Neural cell (in vitro differentiated cells): ENCODE data around the gene HIVEP1. TPM values are rescaled to one million over a fixed set of nuclear protein-coding genes. Genes with fewer than 3 reads are reported as not detected.

Experiments used
- H2AFZ ChIP-seq: fragments of 200-600, 300-800 bp; sonication (generic), shearing (Covaris generic); 2 replicates; pipeline ENCODE4 v1.6.0; 2014; ENCODE audit warnings: low read depth, mild to moderate bottlenecking, antibody characterized with exemption, low read length, moderate library complexity
- H3F3A ChIP-seq: fragments of 200-600 bp; shearing (Covaris generic); 2 replicates; pipeline ENCODE4 v1.6.1; 2016; ENCODE audit warnings: mild to moderate bottlenecking, moderate library complexity, mixed read lengths, antibody characterized with exemption, low read length; ENCODE audit not compliant: insufficient read depth, poor library complexity, severe bottlenecking
- H3K27ac ChIP-seq: fragments of 200-600, 300-800 bp; sonication (generic), shearing (Covaris generic); 2 replicates; pipeline ENCODE4 v1.5.1; 2014; ENCODE audit warnings: mild to moderate bottlenecking, low read length, moderate library complexity
- H3K27me3 ChIP-seq: fragments of 300-800, 200-600 bp; sonication (generic), shearing (Covaris generic); 2 replicates; pipeline ENCODE4 v1.6.0; 2014; ENCODE audit warnings: mild to moderate bottlenecking, low read depth, low read length, moderate library complexity; ENCODE audit not compliant: insufficient read depth
- H3K36me3 ChIP-seq: fragments of 300-800, 200-600 bp; sonication (generic), shearing (Covaris generic); 2 replicates; pipeline ENCODE4 v1.5.1; 2014; ENCODE audit warnings: mild to moderate bottlenecking, antibody characterized with exemption, low read length, moderate library complexity; ENCODE audit not compliant: insufficient read depth
- H3K4me2 ChIP-seq: fragments of 300-800, 200-600 bp; sonication (generic), shearing (Covaris generic); 2 replicates; pipeline ENCODE4 v1.6.0; 2014; ENCODE audit warnings: mild to moderate bottlenecking, low read length
- H3K4me3 ChIP-seq: fragments of 300-800, 200-600 bp; sonication (generic), shearing (Covaris generic); 2 replicates; pipeline ENCODE4 v1.5.1; 2014; ENCODE audit warnings: mild to moderate bottlenecking, low read length, moderate library complexity
- H3K79me2 ChIP-seq: fragments of 200-600 bp; shearing (Covaris generic); replicated peaks from 2 replicates; pipeline ENCODE4 v1.6.0; 2014; ENCODE audit warnings: mild to moderate bottlenecking, low read length, moderate library complexity; ENCODE audit not compliant: insufficient read depth
- H3K9ac ChIP-seq: fragments of 300-800, 200-600 bp; sonication (generic), shearing (Covaris generic); 2 replicates; pipeline ENCODE4 v1.6.1; 2016; ENCODE audit warnings: mild to moderate bottlenecking, low read length, mixed read lengths
- H3K9me2 ChIP-seq: fragments of 200-600 bp; shearing (Covaris generic); 2 replicates; pipeline ENCODE4 v1.6.1; 2016; ENCODE audit warnings: mild to moderate bottlenecking, low read length, mixed read lengths; ENCODE audit not compliant: insufficient read depth
- H3K9me3 ChIP-seq: fragments of 200-600, 300-800 bp; sonication (generic), shearing (Covaris generic); 2 replicates; pipeline ENCODE4 v1.6.1; 2016; ENCODE audit warnings: mild to moderate bottlenecking, mixed run types, low read length, moderate library complexity, mixed read lengths
- H4K20me1 ChIP-seq: fragments of 200-600 bp; shearing (Covaris generic); 2 replicates; pipeline ENCODE4 v1.6.1; 2016; ENCODE audit warnings: mild to moderate bottlenecking, mixed run types; ENCODE audit not compliant: insufficient read depth
- CTCF ChIP-seq: fragments of 450-650 bp; IDR thresholded peaks from 2 replicates; pipeline ENCODE4 v1.5.1; 2014; ENCODE audit warnings: antibody characterized with exemption, mild to moderate bottlenecking, moderate library complexity; ENCODE audit not compliant: poor library complexity, severe bottlenecking
- EP300 ChIP-seq: fragments of 450-650 bp; conservative IDR thresholded peaks from 2 replicates; pipeline ENCODE4 v1.6.1; 2014; ENCODE audit warnings: antibody characterized with exemption, mild to moderate bottlenecking, moderate library complexity; ENCODE audit not compliant: poor library complexity, severe bottlenecking
- EZH2 ChIP-seq: fragments of 200-600, 300-800 bp; shearing (Covaris generic), sonication (generic); IDR thresholded peaks from 2 replicates; pipeline ENCODE4 v1.6.1; 2014; ENCODE audit warnings: antibody characterized with exemption, low read length, borderline replicate concordance, mild to moderate bottlenecking; ENCODE audit not compliant: insufficient read depth, poor library complexity, severe bottlenecking
- MXI1 ChIP-seq: fragments of 450-650 bp; conservative IDR thresholded peaks from 2 replicates; pipeline ENCODE4 v1.6.1; 2014; ENCODE audit warnings: antibody characterized with exemption, mild to moderate bottlenecking; ENCODE audit not compliant: poor library complexity, severe bottlenecking
- POLR2AphosphoS5 ChIP-seq: IDR thresholded peaks from 2 replicates; pipeline ENCODE4 v1.6.1; 2012
- RAD21 ChIP-seq: fragments of 450-650 bp; conservative IDR thresholded peaks from 2 replicates; pipeline ENCODE4 v1.6.1; 2014; ENCODE audit warnings: antibody characterized with exemption, mild to moderate bottlenecking, moderate library complexity
- REST ChIP-seq: IDR thresholded peaks from 2 replicates; pipeline ENCODE4 v1.6.1; 2012; ENCODE audit warnings: borderline replicate concordance
- SMC3 ChIP-seq: fragments of 450-650 bp; conservative IDR thresholded peaks from 2 replicates; pipeline ENCODE4 v1.6.1; 2014; ENCODE audit warnings: antibody characterized with exemption, mild to moderate bottlenecking, moderate library complexity; ENCODE audit not compliant: poor library complexity
- TAF1 ChIP-seq: IDR thresholded peaks from 2 replicates; pipeline ENCODE4 v1.6.1; 2012; ENCODE audit warnings: low read depth
- polyA plus RNA-seq: library from polyadenylated mRNA; depleted of rRNA; stranded (reverse); fragments of >200 nt; gene quantifications from 2 replicates; pipeline ENCODE4 v1.2.3, GENCODE V29; 2014

Gene HIVEP1
- polyA plus RNA-seq, 1 donor from 2014 or later, result 3.6 TPM

GRCh38 chr6:12047304-12047703, 35.2 kb downstream of the HIVEP1 start:
- H3K4me2 ChIP-seq, result no peak overlapping the region
- no peaks in the 10 kb centered on the region for H4K20me1 ChIP-seq
- TF ChIP-seq REST (no peak), EP300 (no peak), EZH2 (no peak), TAF1 (no peak), CTCF (no peak), MXI1 (no peak), POLR2AphosphoS5 (no peak), RAD21 (no peak)
- no peak overlapping the region for H2AFZ ChIP-seq
- H3K79me2 ChIP-seq, result peaks cover 8% of the 10 kb centered on the region
- H3F3A ChIP-seq, result no peaks in the 10 kb centered on the region
- H3K4me3 ChIP-seq, result no peak overlapping the region
- no peaks in the 10 kb centered on the region for H3K36me3 ChIP-seq
- H3K27me3 ChIP-seq, result no peaks in the 10 kb centered on the region
- no peaks in the 10 kb centered on the region for H3K9me3 ChIP-seq
- no peak overlapping the region for H3K9ac ChIP-seq
- H3K9me2 ChIP-seq, result no peaks in the 10 kb centered on the region
- no peak overlapping the region for H3K27ac ChIP-seq

- H3K27ac ChIP-seq, result no peak overlapping the region
- H4K20me1 ChIP-seq, result no peaks in the 10 kb centered on the region
- H3K27me3 ChIP-seq, result no peaks in the 10 kb centered on the region
- no peaks in the 10 kb centered on the region for H3K9me2 ChIP-seq
- TF ChIP-seq MXI1 (no peak), EP300 (no peak), RAD21 (no peak), SMC3 (no peak), CTCF (no peak), REST (no peak), POLR2AphosphoS5 (no peak), EZH2 (no peak), TAF1 (no peak)
- peaks cover 8% of the 10 kb centered on the region for H3K79me2 ChIP-seq
- H3K4me2 ChIP-seq, result no peak overlapping the region
- H2AFZ ChIP-seq, result no peak overlapping the region
- no peaks in the 10 kb centered on the region for H3F3A ChIP-seq
- no peaks in the 10 kb centered on the region for H3K9me3 ChIP-seq
- no peak overlapping the region for H3K9ac ChIP-seq
- no peaks in the 10 kb centered on the region for H3K36me3 ChIP-seq
- no peak overlapping the region for H3K4me3 ChIP-seq
Observed at GRCh38 chr6:12047792-12048432, 35.8 kb downstream of the HIVEP1 start.
